ENCODE measurements around the gene MOB3B.

The MOB3B gene

DNA sequence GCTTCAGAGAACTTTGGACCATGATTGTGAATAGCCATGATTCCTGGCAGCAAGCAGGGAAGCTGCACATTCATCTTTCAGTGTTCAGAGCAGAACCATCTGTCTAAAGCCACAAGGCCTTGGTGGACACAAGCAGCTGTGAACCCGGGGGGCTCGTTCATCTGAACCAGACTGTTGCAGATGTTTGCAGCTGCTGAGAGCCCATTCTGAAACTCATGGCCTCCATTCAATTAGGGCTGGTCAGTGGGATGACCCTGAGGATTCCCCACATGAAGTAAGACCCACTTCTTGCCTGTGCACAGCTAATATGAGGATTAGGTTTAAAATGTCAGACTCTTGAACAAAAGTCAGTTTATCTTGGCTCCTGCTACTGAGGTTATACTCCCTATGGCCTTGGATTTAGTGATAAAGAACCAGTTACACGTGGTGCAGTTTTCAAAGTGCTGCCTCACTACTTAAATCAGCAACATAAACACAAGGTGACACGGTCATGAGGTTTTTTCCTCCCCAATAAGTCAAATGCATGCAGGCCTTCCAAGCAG lies 115.3 kb downstream of the MOB3B start:
- no peak for DNase-seq

GRCh38 chr9:27413511-27414219 lies 115.9 kb downstream of the MOB3B start:
- DNase-seq: no peak

GRCh38 chr9:27412963-27413362 lies 116.7 kb downstream of the MOB3B start:
- no peak for DNase-seq

DNA sequence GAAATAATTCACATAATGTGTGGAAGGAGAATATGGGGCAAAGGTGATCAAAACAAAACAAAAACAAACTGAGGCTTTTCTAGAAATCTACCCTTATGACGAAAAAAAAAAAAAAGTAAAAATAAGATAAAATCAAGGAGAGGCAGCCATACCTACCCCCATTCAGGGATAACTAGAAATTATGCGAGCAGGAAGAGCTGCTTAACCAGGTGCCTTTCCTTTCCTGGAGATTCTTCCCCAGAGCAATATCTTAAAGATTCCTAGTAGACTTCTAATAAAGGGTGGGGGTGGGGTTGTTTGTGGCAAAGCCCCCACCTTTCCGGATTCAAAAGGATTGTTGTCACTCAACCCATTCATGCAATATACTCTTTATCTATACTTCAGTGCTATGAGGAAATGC lies 117.5 kb downstream of the MOB3B start:
- no peak for DNase-seq

DNA sequence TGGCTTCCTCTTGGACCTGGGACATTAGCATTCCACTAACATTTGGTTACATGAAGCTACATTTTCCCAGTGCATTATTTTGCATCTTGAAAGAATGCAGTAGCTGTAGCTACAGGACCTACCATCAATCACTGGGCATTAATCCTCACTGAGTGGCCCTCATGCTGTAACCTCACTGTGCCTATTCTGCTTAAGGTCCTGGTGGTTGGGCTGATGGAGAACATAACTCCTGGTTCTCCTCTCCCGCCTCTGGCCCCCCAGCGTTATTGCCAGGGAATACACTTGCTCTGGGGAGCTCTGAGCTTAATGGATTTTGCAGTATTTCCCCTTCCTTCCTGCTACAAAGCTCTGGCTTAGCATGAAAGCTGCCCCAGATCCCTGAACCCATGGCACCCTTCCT lies 121.1 kb downstream of the MOB3B start:
- no peak for DNase-seq

- DNase-seq: no peak
Measured at GRCh38 chr9:27408001-27408400, 121.6 kb downstream of the MOB3B start.

DNA sequence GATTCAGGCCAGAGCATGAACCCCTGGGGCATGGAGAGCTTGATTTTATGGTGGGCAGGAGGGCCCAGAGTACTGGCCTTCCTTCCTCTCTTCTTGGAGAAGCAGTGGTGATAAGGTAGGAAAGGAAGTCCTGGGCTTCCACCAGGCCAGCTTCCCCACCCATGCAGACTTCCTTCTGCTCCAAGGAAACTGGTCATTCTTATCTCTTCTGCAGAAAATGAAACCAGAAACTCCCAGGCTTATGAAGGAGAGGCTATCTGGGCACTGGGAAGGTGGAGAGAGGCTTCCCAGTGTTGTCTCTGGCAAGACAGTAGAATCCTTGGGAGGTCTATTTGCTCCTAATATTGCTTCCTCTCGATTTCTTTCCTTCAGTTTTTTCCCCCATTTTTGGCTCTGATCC lies 122.1 kb downstream of the MOB3B start:
- DNase-seq: no peak

GRCh38 chr9:27404661-27405060 lies 125.0 kb downstream of the MOB3B start:
- DNase-seq: no peak

DNA sequence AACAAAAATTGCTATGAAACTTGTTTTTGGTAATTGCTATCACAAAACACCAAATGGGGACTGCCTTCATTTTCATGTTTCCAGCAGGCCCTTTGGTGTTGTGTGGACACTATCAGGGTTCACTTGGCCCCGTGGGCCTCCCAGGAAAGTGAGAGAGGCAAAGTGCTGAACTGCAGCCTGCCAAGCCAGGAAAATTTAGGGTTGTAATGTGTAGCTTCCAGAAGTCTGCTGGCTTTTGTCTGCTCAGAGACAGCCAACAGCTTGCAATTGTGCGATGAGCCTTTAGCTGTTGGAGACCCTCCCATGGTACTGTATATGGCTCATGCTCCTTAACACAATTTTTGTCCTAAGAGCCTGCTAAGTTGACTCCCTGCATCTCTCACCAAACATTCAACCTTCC lies 127.0 kb downstream of the MOB3B start:
- no peak for DNase-seq

GRCh38 chr9:27400334-27400880 lies 129.2 kb downstream of the MOB3B start:
- DNase-seq: no peak

DNA sequence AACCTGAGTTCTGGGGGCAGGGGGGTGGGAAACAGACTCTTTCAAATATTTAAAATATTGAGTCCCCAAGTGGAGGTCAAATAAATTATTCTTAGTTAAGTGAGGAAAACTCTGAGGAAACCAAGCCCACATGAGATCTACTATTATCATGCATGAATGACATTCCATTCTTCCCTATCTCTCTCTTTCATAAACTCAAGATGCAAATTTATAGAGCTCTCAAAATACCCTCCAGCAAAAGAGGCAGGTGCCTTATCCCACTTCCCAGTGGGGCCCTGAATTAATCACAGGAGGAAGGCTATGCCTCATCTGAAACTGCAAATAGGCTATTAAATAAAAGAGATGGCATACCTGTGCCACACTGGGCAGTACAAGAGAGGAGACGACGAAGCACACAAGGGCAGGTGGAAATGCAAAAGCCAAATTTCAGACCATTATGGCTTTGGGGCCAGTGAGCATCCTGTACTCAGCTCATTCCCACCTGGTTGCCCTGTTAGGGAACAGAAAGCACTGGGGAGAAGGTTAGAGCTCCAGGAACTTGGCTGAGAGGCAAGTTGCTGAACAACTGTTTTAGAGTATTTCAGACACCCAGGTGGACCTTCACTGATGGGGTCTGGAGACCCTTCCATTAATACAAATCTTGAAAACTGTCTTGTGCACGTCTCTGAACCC lies 130.5 kb downstream of the MOB3B start:
- no peak for DNase-seq

DNA sequence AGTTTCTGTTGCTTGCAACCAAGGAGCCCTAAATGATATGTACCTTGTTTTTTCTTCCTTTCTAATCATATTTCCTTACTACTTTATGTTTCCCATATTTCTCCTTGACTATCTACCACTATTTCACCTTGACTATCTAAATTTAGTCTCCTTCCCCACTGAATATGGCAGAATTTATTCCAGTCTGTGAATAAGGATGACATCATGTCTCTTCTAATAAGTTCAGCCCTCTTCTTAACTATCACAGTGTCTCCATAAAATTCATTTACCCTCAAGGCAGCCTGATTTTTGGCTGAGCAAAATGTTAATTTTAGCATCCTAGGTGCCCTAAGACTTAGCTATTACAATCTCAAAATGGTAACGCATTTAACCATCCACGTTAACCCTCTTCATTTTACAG lies 133.1 kb downstream of the MOB3B start:
- no peak for DNase-seq

GRCh38 chr9:27395484-27395921 lies 134.1 kb downstream of the MOB3B start:
- DNase-seq: no peak

- no peak for DNase-seq
Measured at GRCh38 chr9:27394826-27395201, 134.8 kb downstream of the MOB3B start.

GRCh38 chr9:27394154-27394825 lies 135.3 kb downstream of the MOB3B start:
- DNase-seq: no peak

GRCh38 chr9:27393054-27393846 lies 136.4 kb downstream of the MOB3B start:
- DNase-seq: no peak

GRCh38 chr9:27392451-27392850 lies 137.2 kb downstream of the MOB3B start:
- no peak for DNase-seq

DNA sequence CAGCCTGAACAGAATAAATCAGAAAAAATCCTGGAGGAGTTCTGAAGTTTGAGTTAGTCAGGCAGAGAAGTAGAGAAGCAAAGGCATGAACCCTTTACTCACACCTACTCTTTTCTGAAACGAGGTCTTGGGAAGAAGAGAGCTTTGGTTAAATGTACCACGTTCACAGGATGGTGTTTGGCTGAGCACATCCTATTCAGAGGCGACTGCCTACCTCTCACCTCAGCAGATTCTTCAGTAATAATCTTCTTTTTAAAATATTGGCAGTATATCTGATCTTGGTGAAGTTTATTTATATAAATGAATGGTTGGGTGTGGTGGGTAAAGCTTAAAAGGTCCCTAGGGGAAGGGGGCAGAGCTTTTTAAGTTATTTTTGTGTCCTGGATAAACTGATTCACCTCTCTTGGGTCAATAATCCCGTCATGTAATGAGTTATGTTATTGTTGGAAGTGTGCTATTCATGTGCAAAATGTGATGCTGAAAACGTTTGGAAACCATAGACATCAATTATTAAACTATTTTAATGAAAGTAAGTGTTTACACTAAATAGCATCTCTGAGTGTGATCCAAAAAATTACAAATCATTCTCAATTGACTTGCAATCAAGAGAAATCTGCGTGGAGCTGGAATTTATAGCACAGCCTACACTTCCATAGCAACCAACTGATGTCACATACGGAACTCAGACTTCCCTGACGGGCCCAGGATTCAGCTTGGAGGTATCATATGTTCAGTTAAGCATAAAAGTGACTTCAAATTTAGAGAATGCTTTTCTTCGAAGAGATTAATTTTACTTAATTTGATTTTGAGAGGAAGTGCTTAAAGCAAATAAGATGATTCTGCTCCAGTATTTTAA lies 138.3 kb downstream of the MOB3B start:
- no peak for DNase-seq

GRCh38 chr9:27388150-27388549 lies 141.5 kb downstream of the MOB3B start:
- no peak for DNase-seq

GRCh38 chr9:27387722-27388121 lies 141.9 kb downstream of the MOB3B start:
- DNase-seq: no peak

DNA sequence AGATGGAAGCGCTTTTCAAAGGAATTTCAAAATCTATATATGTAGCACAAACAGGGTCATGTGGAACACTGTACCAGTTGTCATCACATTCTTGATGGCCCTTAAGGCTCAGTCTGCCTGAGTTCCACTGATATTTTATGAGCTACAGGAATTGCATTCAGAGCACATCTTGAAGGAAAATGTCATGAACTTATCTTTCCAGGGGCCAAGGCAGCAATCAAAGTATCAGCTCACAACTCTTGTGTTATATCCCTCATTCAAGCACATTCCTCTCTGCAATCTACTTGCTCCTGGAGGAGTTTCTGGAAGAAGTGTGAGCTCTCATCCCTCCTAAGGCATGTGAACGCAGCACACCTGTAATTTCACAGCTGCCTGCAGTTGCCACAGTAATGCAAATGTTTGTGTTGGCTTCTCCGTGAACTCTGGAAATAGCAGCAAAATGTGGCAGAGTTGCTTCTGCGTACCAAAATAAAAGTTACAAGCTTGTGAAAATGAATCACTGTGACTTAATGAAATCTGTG lies 143.0 kb downstream of the MOB3B start:
- no peak for DNase-seq

Data from NCI-H1417 treated with DMSO at 0.1 percent for 48 hours (cell line).